ENCODE measurements around the gene RHOH. TPM values are rescaled to one million over a fixed set of nuclear protein-coding genes. Genes with fewer than 3 reads are reported as not detected.

RHOH gene
- polyA plus RNA-seq, 6 donors from 2014 or later, result 411 to 590 (median 456) TPM

GRCh38 chr4:40192114-40193015 is 4.5 kb upstream of the RHOH start:
- peak overlapping the region; percentile 94 to 100 (median 98) for H3K27ac Mint-ChIP-seq
- peak overlapping the region; percentile 91 to 100 (median 98) for H3K4me3 Mint-ChIP-seq
- ATAC-seq (ENCODE audit: low read depth in 2 of 2) (peak in 1 of 2 donors; percentile 6), DNase-seq (no peak)
- H3K27me3 Mint-ChIP-seq, result no peaks in the 10 kb centered on the region
- peaks cover 0 to 4% of the 10 kb centered on the region in 2 donors for H3K36me3 Mint-ChIP-seq
- peaks cover 73 to 89% (median 83%) of the 10 kb centered on the region in 3 donors for H3K4me1 Mint-ChIP-seq
- H3K9me3 Mint-ChIP-seq, result no peaks in the 10 kb centered on the region

DNA sequence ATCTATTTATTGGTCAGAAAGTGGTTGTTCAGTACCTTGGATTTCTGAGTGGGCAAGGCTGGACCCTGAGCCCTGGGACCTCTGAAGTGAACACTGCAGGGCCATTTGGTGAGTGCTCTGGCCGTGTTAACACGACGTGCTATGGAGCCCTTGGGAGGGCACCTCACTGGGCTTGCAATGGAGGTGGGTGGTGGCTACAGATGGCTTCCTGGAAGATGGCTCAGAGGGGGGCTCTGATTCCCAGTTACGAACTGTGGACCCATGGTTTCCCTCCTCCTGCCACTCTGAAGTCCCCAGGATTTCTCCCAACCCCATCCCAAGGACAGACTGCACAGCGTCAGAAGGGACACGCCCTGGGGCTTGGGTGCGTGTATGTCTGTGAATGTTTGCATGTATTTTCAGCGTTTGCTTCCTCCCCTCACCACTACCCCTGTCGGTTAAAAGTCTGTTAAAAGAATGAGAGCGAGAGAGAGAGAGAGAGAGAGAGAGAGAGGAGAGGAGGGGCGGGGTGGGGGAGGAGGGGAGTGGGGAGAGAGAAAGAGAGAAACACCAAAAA is 3.7 kb upstream of the RHOH start:
- peak; percentile 20 to 36 for ATAC-seq (ENCODE audit: low read depth in 2 of 2)
- Mint-ChIP-seq H3K36me3 (peaks cover 7 to 10% of the 10 kb centered on the region in 2 donors), H3K27ac (peak overlapping the region; percentile 94 to 100 (median 98)), H3K4me3 (peak overlapping the region; percentile 91 to 100 (median 98)), H3K9me3 (no peaks in the 10 kb centered on the region), H3K4me1 (peaks cover 71 to 82% (median 80%) of the 10 kb centered on the region in 3 donors), H3K27me3 (no peaks in the 10 kb centered on the region)
- peak; percentile 51 for DNase-seq

GRCh38 chr4:40193578-40193977 is 3.3 kb upstream of the RHOH start:
- Mint-ChIP-seq H3K9me3 (no peaks in the 10 kb centered on the region), H3K36me3 (peaks cover 12 to 14% of the 10 kb centered on the region in 2 donors), H3K27ac (peak overlapping the region; percentile 94 to 100 (median 98)), H3K4me1 (peaks cover 75 to 81% (median 78%) of the 10 kb centered on the region in 3 donors), H3K27me3 (no peaks in the 10 kb centered on the region), H3K4me3 (peak overlapping the region; percentile 91 to 100 (median 98))
- DNase-seq, result no peak
- no peak for ATAC-seq (ENCODE audit: low read depth in 2 of 2)

DNA sequence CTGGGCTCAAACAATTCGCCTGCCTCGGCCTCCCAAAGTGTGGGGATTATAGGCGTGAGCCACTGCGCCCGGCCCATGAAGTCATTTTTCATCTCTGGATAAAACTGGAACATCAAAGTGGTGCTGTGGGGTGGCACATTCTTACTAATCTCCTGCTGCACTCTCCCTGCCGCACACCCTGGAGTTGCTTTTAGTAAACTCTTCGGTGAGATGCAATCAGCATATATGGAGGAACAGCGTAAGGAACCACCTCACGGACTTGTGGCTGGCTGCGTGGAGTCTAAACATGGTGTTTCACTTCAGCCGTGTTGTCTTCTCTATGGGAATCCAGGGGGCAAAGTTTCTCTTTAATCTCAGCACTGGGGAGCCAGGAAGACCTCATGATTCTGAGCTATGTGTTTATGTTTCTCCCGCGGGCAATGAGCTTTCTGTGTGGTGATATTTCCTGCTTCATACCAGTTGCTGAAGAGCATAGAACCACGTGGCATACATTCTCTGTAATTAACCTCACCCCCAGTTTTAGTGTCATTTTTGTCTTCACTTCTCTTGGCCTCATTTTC is 2.1 kb upstream of the RHOH start:
- H3K27ac Mint-ChIP-seq, result peak overlapping the region; percentile 94 to 100 (median 98)
- H3K4me1 Mint-ChIP-seq, result peaks cover 69 to 76% (median 76%) of the 10 kb centered on the region in 3 donors
- DNase-seq (peak; percentile 44), ATAC-seq (ENCODE audit: low read depth in 2 of 2) (peak; percentile 13 to 20)
- H3K27me3 Mint-ChIP-seq, result no peaks in the 10 kb centered on the region
- peak overlapping the region; percentile 90 to 100 (median 98) for H3K4me3 Mint-ChIP-seq
- H3K36me3 Mint-ChIP-seq, result peaks cover 14 to 21% of the 10 kb centered on the region in 2 donors
- no peaks in the 10 kb centered on the region for H3K9me3 Mint-ChIP-seq

DNA sequence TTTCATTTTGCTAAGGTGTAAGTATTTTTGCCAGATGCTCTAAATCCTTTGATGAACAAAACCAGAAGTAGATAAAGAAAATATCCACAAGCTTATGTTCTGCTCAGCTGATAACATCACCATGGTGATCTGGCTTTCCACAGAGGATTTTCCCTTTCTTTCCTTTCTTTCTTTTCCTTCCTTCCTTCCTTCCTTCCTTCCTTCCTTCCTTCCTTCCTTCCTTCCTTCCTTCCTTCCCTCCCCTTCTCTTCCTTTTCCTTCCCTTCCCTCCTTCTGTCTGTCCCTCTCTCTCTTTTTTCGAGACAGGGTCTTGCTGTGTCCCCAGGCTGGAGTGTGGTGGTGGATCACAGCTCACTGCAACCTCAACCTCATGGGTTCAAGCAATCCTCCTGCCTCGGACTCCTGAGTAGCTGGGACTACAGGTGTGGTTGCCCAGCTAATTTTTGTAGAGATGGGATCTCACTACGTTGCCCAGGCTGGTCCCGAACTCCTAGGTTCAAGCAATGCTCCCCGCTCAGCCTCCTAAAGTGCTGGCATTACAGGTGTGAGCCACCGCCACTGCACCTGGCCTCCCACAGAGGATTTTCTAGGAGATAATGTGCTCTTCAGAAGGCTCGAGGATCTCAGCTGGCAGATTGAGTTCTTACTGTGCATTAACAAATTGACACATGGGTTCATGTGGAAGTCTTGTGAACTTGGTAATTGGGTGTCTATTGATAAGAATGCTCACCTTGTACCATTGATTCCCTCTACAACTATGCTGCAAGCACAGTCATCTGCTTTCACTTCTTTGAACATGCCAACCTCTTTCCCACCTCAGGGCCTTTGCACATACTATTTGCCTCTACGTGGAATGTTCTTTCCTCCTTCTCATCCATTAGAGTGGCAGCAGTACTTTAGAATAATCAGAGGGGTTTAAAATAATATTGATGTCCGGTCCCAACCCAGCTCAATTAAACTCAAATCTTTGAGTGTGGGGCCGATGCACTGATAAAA is 1.4 kb upstream of the RHOH start:
- H3K36me3 Mint-ChIP-seq, result peaks cover 22% of the 10 kb centered on the region in 2 donors
- H3K4me3 Mint-ChIP-seq, result peak overlapping the region; percentile 90 to 100 (median 98)
- no peaks in the 10 kb centered on the region for H3K9me3 Mint-ChIP-seq
- H3K4me1 Mint-ChIP-seq, result peaks cover 69 to 76% (median 75%) of the 10 kb centered on the region in 3 donors
- no peaks in the 10 kb centered on the region for H3K27me3 Mint-ChIP-seq
- no peak for ATAC-seq (ENCODE audit: low read depth in 2 of 2)
- DNase-seq, result no peak
- H3K27ac Mint-ChIP-seq, result peak overlapping the region; percentile 94 to 100 (median 98)

GRCh38 chr4:40196272-40196671 is 559 bp upstream of the RHOH start:
- H3K36me3 Mint-ChIP-seq, result peaks cover 26 to 30% of the 10 kb centered on the region in 2 donors
- H3K4me1 Mint-ChIP-seq, result peaks cover 69 to 72% (median 71%) of the 10 kb centered on the region in 3 donors
- peak overlapping the region; percentile 94 to 100 (median 100) for H3K27ac Mint-ChIP-seq
- no peaks in the 10 kb centered on the region for H3K9me3 Mint-ChIP-seq
- no peak for ATAC-seq (ENCODE audit: low read depth in 2 of 2)
- no peak for DNase-seq
- H3K27me3 Mint-ChIP-seq, result no peaks in the 10 kb centered on the region
- H3K4me3 Mint-ChIP-seq, result peak overlapping the region; percentile 97 to 100 (median 99)

DNA sequence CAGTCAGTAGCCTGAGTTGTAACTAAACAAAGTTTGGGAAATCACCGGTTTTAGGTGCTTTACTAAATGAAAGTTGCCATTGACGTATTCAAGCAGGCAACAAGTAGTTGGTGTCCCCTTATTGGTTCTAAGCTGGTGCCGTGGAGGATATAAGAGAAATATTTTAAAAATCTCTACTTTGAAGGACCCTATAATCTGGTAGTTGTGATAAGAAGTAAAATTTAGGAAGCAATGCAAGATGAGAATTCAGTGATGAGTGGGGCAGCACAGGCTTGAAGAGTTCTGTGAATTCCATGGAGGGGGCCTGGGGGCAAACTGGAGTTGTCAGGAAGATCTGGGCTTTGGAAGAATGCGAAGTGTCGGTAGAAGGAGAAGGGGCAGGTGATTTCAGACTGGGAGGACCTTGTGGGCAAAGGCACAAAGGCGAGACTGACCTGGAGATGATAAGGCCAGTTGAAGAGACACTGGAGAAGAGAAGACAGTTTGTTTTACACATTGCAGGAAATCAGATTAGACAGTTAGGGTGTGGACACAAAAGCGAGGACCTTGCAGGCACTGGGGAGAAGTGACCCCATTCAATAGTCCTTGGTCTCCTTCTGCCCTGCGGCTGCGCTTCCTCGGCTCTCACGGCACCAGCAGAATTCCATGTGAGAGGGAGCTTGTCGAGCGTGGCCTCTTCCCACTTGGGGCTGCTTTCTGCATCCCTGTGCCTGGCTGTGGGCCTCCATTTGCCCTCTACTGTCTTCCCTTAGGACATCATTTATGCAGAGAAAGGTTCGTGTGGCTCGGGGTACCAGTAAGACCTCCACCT is 1.3 kb downstream of the RHOH start:
- Mint-ChIP-seq H3K4me3 (peak overlapping the region; percentile 97 to 100 (median 99)), H3K4me1 (peaks cover 66 to 70% (median 68%) of the 10 kb centered on the region in 3 donors), H3K27ac (peak overlapping the region; percentile 94 to 100 (median 100)), H3K27me3 (no peaks in the 10 kb centered on the region), H3K9me3 (no peaks in the 10 kb centered on the region), H3K36me3 (peaks cover 34 to 35% of the 10 kb centered on the region in 2 donors)
- ATAC-seq (ENCODE audit: low read depth in 2 of 2), result peak; percentile 45 to 47
- DNase-seq, result peak; percentile 60

DNA sequence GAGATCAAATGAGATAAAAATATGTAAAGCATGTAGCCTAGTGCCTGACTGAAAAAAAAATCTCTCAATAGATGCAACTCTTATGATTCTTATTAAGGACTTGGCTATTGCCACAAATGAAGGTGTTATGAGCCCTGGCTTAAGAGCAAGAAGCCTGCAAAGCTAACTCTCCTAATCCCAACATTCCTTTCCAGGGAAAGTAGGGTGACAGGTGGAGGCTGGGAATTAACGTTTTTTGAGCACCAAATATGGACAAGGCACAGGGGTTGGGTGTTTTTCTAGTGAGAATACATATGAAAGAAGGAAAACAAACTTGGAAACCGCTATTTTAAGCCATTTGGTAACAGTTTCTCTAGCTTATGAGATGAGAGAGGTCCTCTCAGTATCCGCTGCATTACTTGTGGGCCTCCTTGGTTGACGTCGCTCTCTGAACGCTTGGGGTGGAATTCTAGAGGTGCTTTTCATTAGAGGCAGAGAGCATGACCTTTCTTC is 2.4 kb downstream of the RHOH start:
- Mint-ChIP-seq H3K4me3 (peak overlapping the region; percentile 97 to 100 (median 99)), H3K27ac (peak overlapping the region; percentile 94 to 100 (median 100)), H3K9me3 (no peaks in the 10 kb centered on the region), H3K27me3 (no peaks in the 10 kb centered on the region), H3K36me3 (peaks cover 34 to 35% of the 10 kb centered on the region in 2 donors), H3K4me1 (peaks cover 66 to 71% (median 70%) of the 10 kb centered on the region in 3 donors)
- DNase-seq (no peak), ATAC-seq (ENCODE audit: low read depth in 2 of 2) (no peak)

DNA sequence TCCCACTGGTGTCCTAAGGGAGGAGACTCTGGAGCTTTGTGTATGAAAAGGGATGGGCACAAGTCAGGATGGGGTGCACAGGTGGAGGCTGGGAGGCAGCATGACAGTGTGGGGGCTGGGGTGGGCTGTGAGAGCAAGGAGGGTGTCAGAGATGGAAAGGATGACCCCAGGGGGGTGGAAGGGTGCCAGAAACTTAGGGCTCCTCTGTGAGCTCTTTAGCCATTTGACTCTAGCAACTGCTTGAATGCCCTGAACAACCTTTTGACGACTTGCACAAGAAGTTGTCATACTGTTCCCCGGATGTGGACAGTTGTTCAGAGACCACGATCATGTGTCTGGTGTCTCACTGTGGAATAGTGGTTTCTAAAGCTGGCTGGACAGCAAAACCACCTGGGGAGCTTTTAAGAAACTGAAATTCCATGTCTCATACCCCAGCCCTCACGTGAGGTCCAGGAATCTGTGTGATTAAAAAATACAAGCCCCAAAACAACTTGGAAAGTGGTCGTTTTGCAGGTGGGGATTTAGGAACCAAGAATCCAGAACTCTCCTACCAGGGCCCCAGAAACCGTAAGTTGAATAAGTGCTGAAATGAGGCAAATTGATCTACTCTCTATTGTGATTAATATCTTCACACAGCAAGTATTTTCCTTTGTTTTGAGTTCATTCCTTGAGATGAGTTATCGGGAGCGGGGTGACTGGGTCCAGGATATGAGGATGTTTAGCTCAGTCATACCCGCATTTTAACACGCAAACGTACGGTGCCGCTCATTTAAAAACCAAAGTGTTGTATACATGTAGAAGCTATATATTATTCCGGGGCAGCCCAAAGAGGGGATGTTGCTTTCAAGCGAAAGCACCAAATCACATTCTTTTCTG is 3.4 kb downstream of the RHOH start:
- DNase-seq, result peak; percentile 45

GRCh38 chr4:40200875-40201801 is 4.3 kb downstream of the RHOH start:
- peaks cover 66 to 73% (median 71%) of the 10 kb centered on the region in 3 donors for H3K4me1 Mint-ChIP-seq
- peaks cover 34 to 40% of the 10 kb centered on the region in 2 donors for H3K36me3 Mint-ChIP-seq
- H3K9me3 Mint-ChIP-seq, result no peaks in the 10 kb centered on the region
- H3K27ac Mint-ChIP-seq, result peak overlapping the region; percentile 94 to 100 (median 100)
- peak overlapping the region; percentile 97 to 100 (median 99) for H3K4me3 Mint-ChIP-seq
- no peaks in the 10 kb centered on the region for H3K27me3 Mint-ChIP-seq
- ATAC-seq (ENCODE audit: low read depth in 2 of 2) (peak; percentile 4 to 9), DNase-seq (no peak)

More for the DNA sequence above, 3.4 kb downstream of the RHOH start:
- ATAC-seq (ENCODE audit: low read depth in 2 of 2), result peak; percentile 2 to 14
- Mint-ChIP-seq H3K4me3 (peak overlapping the region; percentile 97 to 100 (median 99)), H3K27me3 (no peaks in the 10 kb centered on the region), H3K4me1 (peaks cover 66 to 72% (median 71%) of the 10 kb centered on the region in 3 donors), H3K36me3 (peaks cover 34 to 35% of the 10 kb centered on the region in 2 donors), H3K9me3 (no peaks in the 10 kb centered on the region), H3K27ac (peak overlapping the region; percentile 94 to 100 (median 100))

All from naive B cell (primary cell).